Astrocyte (in vitro differentiated cells and primary cell): ENCODE measurements around the gene DLST. TPM values are rescaled to one million over a fixed set of nuclear protein-coding genes. Genes with fewer than 3 reads are reported as not detected.

Source experiments
- DNase-seq: peaks from one replicate; pipeline ENCODE4 v3.0.0-alpha.2; 2010; ENCODE audit warnings: low read depth
- FAIRE-seq: peaks from 2 replicates; lab custom pipeline; 2011; peaks lifted over from hg19 to GRCh38; lab: Jason Lieb, UNC
- H2AFZ ChIP-seq: 2 replicates; pipeline ENCODE4 v1.6.0; 2012; ENCODE audit warnings: low read depth, low read length, inconsistent platforms
- H3K27ac ChIP-seq: 2 replicates; pipeline ENCODE4 v1.5.1; 2011; ENCODE audit warnings: low read depth, low read length, inconsistent platforms
- H3K27me3 ChIP-seq: 2 replicates; pipeline ENCODE4 v1.6.0; 2011; ENCODE audit warnings: low read length, inconsistent platforms; ENCODE audit not compliant: insufficient read depth
- H3K36me3 ChIP-seq: 2 replicates; pipeline ENCODE4 v1.5.1; 2011; ENCODE audit warnings: low read length, inconsistent platforms; ENCODE audit not compliant: insufficient read depth
- H3K4me1 ChIP-seq: 2 replicates; pipeline ENCODE4 v1.5.1; 2011; ENCODE audit warnings: low read length, inconsistent platforms; ENCODE audit not compliant: insufficient read depth
- H3K4me2 ChIP-seq: 2 replicates; pipeline ENCODE4 v1.6.0; 2012; ENCODE audit warnings: low read length, inconsistent platforms
- H3K4me3 ChIP-seq: 2 replicates; pipeline ENCODE4 v1.5.1; 2011; ENCODE audit warnings: low read depth, mild to moderate bottlenecking, low read length, inconsistent platforms; ENCODE audit not compliant: insufficient read depth
- H3K79me2 ChIP-seq: 2 replicates; pipeline ENCODE4 v1.6.0; 2012; ENCODE audit warnings: mild to moderate bottlenecking, low read length, inconsistent platforms; ENCODE audit not compliant: insufficient read depth
- H3K9ac ChIP-seq: 2 replicates; pipeline ENCODE4 v1.6.0; 2012; ENCODE audit warnings: mild to moderate bottlenecking, low read length, inconsistent platforms
- H3K9me3 ChIP-seq: 2 replicates; pipeline ENCODE4 v1.5.1; 2012; ENCODE audit warnings: low read depth, mild to moderate bottlenecking, low read length, inconsistent platforms; ENCODE audit not compliant: insufficient read depth
- H4K20me1 ChIP-seq: 2 replicates; pipeline ENCODE4 v1.6.0; 2012; ENCODE audit warnings: low read length, inconsistent platforms; ENCODE audit not compliant: insufficient read depth
- H3K27ac Mint-ChIP-seq: one replicate; pipeline ENCODE4 v1.8.0; 2021; ENCODE audit warnings: mild to moderate bottlenecking, mixed read lengths; ENCODE audit not compliant: unreplicated experiment
- H3K27me3 Mint-ChIP-seq: one replicate; pipeline ENCODE4 v1.8.0; 2021; ENCODE audit warnings: low read depth, mixed read lengths; ENCODE audit not compliant: unreplicated experiment
- H3K36me3 Mint-ChIP-seq: one replicate; pipeline ENCODE4 v1.8.0; 2021; ENCODE audit warnings: low read depth, mixed read lengths; ENCODE audit not compliant: unreplicated experiment
- H3K4me1 Mint-ChIP-seq: one replicate; pipeline ENCODE4 v1.8.0; 2021; ENCODE audit warnings: low read depth, mixed read lengths; ENCODE audit not compliant: unreplicated experiment
- H3K4me3 Mint-ChIP-seq: one replicate; pipeline ENCODE4 v1.8.0; 2021; ENCODE audit warnings: mild to moderate bottlenecking, moderate library complexity, mixed read lengths; ENCODE audit not compliant: unreplicated experiment
- H3K9me3 Mint-ChIP-seq: one replicate; pipeline ENCODE4 v1.8.0; 2021; ENCODE audit warnings: mild to moderate bottlenecking, mixed read lengths; ENCODE audit not compliant: unreplicated experiment
- CTCF ChIP-seq: IDR thresholded peaks from 2 replicates; pipeline ENCODE4 v1.5.1; 2011; ENCODE audit warnings: low read depth, mild to moderate bottlenecking, inconsistent platforms, low read length, moderate library complexity; ENCODE audit not compliant: insufficient read depth
- EZH2 ChIP-seq: IDR thresholded peaks from 2 replicates; pipeline ENCODE4 v1.6.1; 2012; ENCODE audit warnings: mild to moderate bottlenecking, low read length, inconsistent platforms; ENCODE audit not compliant: insufficient read depth
- total RNA-seq: library from RNA; stranded (reverse); gene quantifications from 2 replicates; pipeline ENCODE4 v1.2.1, GENCODE V29; 2021

The DLST gene
- total RNA-seq, 1 donor from 2014 or later = 90.6 TPM

GRCh38 chr14:74909501-74909900 lies 27.8 kb downstream of the DLST start:
- Histone ChIP-seq H3K36me3 (no peaks in the 10 kb centered on the region), H2AFZ (no peak overlapping the region), H3K27me3 (no peaks in the 10 kb centered on the region), H3K79me2 (no peaks in the 10 kb centered on the region), H3K4me1 (no peaks in the 10 kb centered on the region), H3K4me2 (no peak overlapping the region), H3K9ac (no peak overlapping the region), H3K9me3 (no peaks in the 10 kb centered on the region), H3K4me3 (no peak overlapping the region), H4K20me1 (peaks cover 7% of the 10 kb centered on the region), H3K27ac (no peak overlapping the region)
- Mint-ChIP-seq H3K4me1 (peaks cover 5% of the 10 kb centered on the region), H3K4me3 (no peak overlapping the region), H3K36me3 (peaks cover 3% of the 10 kb centered on the region), H3K9me3 (no peaks in the 10 kb centered on the region), H3K27me3 (no peaks in the 10 kb centered on the region), H3K27ac (no peak overlapping the region)
- no peak for TF ChIP-seq EZH2
- TF ChIP-seq CTCF = no peak
- FAIRE-seq (no peak), DNase-seq (no peak)

GRCh38 chr14:74909911-74910310 lies 28.2 kb downstream of the DLST start:
- H3K27me3 ChIP-seq = no peaks in the 10 kb centered on the region
- no peak overlapping the region for H3K4me2 ChIP-seq
- H4K20me1 ChIP-seq = peaks cover 4% of the 10 kb centered on the region
- no peaks in the 10 kb centered on the region for H3K79me2 ChIP-seq
- Mint-ChIP-seq H3K27me3 (no peaks in the 10 kb centered on the region), H3K4me3 (no peak overlapping the region), H3K9me3 (no peaks in the 10 kb centered on the region), H3K36me3 (no peaks in the 10 kb centered on the region), H3K4me1 (peaks cover 5% of the 10 kb centered on the region), H3K27ac (peak overlapping the region; percentile 34)
- no peaks in the 10 kb centered on the region for H3K9me3 ChIP-seq
- no peak for FAIRE-seq
- no peak for DNase-seq
- no peak overlapping the region for H3K27ac ChIP-seq
- TF ChIP-seq CTCF = no peak
- TF ChIP-seq EZH2 = no peak
- H2AFZ ChIP-seq = no peak overlapping the region
- no peak overlapping the region for H3K4me3 ChIP-seq
- H3K4me1 ChIP-seq = no peaks in the 10 kb centered on the region
- H3K9ac ChIP-seq = no peak overlapping the region
- no peaks in the 10 kb centered on the region for H3K36me3 ChIP-seq

GRCh38 chr14:74910556-74910955 lies 28.8 kb downstream of the DLST start:
- H3K4me1 ChIP-seq = no peaks in the 10 kb centered on the region
- no peak overlapping the region for H3K4me3 ChIP-seq
- H3K4me3 Mint-ChIP-seq = no peak overlapping the region
- no peak overlapping the region for H3K9ac ChIP-seq
- H2AFZ ChIP-seq = no peak overlapping the region
- H3K4me1 Mint-ChIP-seq = peaks cover 5% of the 10 kb centered on the region
- peaks cover 4% of the 10 kb centered on the region for H4K20me1 ChIP-seq
- DNase-seq = no peak
- H3K27ac ChIP-seq = no peak overlapping the region
- H3K4me2 ChIP-seq = no peak overlapping the region
- peak overlapping the region; percentile 34 for H3K27ac Mint-ChIP-seq
- no peaks in the 10 kb centered on the region for H3K79me2 ChIP-seq
- no peaks in the 10 kb centered on the region for H3K36me3 ChIP-seq
- H3K9me3 ChIP-seq = no peaks in the 10 kb centered on the region
- no peaks in the 10 kb centered on the region for H3K27me3 ChIP-seq
- TF ChIP-seq EZH2 = no peak
- no peak for TF ChIP-seq CTCF
- H3K27me3 Mint-ChIP-seq = no peaks in the 10 kb centered on the region
- no peaks in the 10 kb centered on the region for H3K9me3 Mint-ChIP-seq
- FAIRE-seq = no peak
- H3K36me3 Mint-ChIP-seq = no peaks in the 10 kb centered on the region
